ENCODE data around the gene SUCLG2. TPM values are rescaled to one million over a fixed set of nuclear protein-coding genes. Genes with fewer than 3 reads are reported as not detected.

Gene SUCLG2
- total RNA-seq, 2 donors from 2014 or later: 42.0 to 50.4 TPM

- intact Hi-C loops (cut with DNase I): no loop called here
- Histone ChIP-seq H3K36me3 (replicated peaks in 1 of 2; ENCODE audit: insufficient read depth in 1 of 2, low read depth in 2 of 2) (no peaks in the 10 kb centered on the region), H3K4me3 (no peak overlapping the region), H3K9me3 (no peaks in the 10 kb centered on the region), H3K27ac (no peak overlapping the region), H3K27me3 (no peaks in the 10 kb centered on the region), H3K4me1 (no peaks in the 10 kb centered on the region)
- ATAC-seq (no peak), DNase-seq (no peak)
- TF ChIP-seq POLR2A (IDR thresholded peaks at IDR 0.05): no peak
- TF ChIP-seq, protein P1, sequence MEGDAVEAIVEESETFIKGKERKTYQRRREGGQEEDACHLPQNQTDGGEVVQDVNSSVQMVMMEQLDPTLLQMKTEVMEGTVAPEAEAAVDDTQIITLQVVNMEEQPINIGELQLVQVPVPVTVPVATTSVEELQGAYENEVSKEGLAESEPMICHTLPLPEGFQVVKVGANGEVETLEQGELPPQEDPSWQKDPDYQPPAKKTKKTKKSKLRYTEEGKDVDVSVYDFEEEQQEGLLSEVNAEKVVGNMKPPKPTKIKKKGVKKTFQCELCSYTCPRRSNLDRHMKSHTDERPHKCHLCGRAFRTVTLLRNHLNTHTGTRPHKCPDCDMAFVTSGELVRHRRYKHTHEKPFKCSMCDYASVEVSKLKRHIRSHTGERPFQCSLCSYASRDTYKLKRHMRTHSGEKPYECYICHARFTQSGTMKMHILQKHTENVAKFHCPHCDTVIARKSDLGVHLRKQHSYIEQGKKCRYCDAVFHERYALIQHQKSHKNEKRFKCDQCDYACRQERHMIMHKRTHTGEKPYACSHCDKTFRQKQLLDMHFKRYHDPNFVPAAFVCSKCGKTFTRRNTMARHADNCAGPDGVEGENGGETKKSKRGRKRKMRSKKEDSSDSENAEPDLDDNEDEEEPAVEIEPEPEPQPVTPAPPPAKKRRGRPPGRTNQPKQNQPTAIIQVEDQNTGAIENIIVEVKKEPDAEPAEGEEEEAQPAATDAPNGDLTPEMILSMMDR (IDR thresholded peaks at IDR 0.05): no peak
- WGBS, 2 donors: 71 to 80% methylated on average over 1 of the region's 1 CpG
These were observed 31.1 kb upstream of the SUCLG2 start for GRCh38 chr3:67685499-67685898.

GRCh38 chr3:67684211-67684610 is 29.8 kb upstream of the SUCLG2 start:
- H3K27me3 ChIP-seq: no peaks in the 10 kb centered on the region
- intact Hi-C loops (cut with DNase I): no loop called here
- DNase-seq (no peak), ATAC-seq (no peak)
- H3K4me1 ChIP-seq: no peaks in the 10 kb centered on the region
- H3K4me3 ChIP-seq: no peak overlapping the region
- no peaks in the 10 kb centered on the region for H3K36me3 ChIP-seq (replicated peaks in 1 of 2; ENCODE audit: insufficient read depth in 1 of 2, low read depth in 2 of 2)
- TF ChIP-seq, protein P1 (IDR thresholded peaks at IDR 0.05): no peak
- TF ChIP-seq POLR2A (IDR thresholded peaks at IDR 0.05): no peak
- no peak overlapping the region for H3K27ac ChIP-seq
- WGBS, 2 donors: 91 to 92% methylated on average over 3 of the region's 3 CpGs
- H3K9me3 ChIP-seq: no peaks in the 10 kb centered on the region

DNA sequence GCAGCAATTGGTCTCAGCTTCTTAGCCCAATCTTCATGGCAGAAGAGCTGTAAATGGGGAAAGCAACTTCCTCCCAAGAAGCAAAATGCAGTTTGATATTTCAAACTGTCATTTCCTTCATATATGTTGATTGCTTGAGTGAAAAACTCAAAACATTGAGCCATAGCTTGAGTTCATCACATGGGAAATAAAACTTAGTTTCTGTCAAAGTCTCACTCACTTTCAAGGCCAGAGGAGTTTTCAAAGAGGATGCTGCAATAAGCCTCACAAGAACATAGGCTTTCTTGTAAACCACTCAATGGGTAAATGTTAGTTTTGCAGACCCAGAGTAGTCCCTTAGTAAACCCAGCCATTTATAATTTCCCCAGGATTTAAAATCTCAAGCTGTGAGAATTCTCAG is 29.1 kb upstream of the SUCLG2 start:
- no peak for ATAC-seq
- no peak for DNase-seq
- TF ChIP-seq, protein P1 (IDR thresholded peaks at IDR 0.05): no peak
- no peak for TF ChIP-seq POLR2A (IDR thresholded peaks at IDR 0.05)
- H3K4me3 ChIP-seq: no peak overlapping the region
- H3K4me1 ChIP-seq: no peaks in the 10 kb centered on the region
- no peaks in the 10 kb centered on the region for H3K9me3 ChIP-seq
- H3K36me3 ChIP-seq (replicated peaks in 1 of 2; ENCODE audit: insufficient read depth in 1 of 2, low read depth in 2 of 2): no peaks in the 10 kb centered on the region
- H3K27me3 ChIP-seq: no peaks in the 10 kb centered on the region
- intact Hi-C loops (cut with DNase I): no loop called here
- no peak overlapping the region for H3K27ac ChIP-seq

GRCh38 chr3:67678665-67679064 is 24.3 kb upstream of the SUCLG2 start:
- Histone ChIP-seq H3K4me3 (no peak overlapping the region), H3K4me1 (no peaks in the 10 kb centered on the region), H3K27ac (no peak overlapping the region), H3K9me3 (no peaks in the 10 kb centered on the region), H3K36me3 (replicated peaks in 1 of 2; ENCODE audit: insufficient read depth in 1 of 2, low read depth in 2 of 2) (no peaks in the 10 kb centered on the region), H3K27me3 (no peaks in the 10 kb centered on the region)
- DNase-seq (no peak), ATAC-seq (no peak)
- TF ChIP-seq POLR2A (IDR thresholded peaks at IDR 0.05): no peak
- TF ChIP-seq, protein P1 (IDR thresholded peaks at IDR 0.05): no peak
- intact Hi-C loops (cut with DNase I): no loop called here

- no peaks in the 10 kb centered on the region for H3K4me1 ChIP-seq
- no peaks in the 10 kb centered on the region for H3K27me3 ChIP-seq
- intact Hi-C loops (cut with DNase I): no loop called here
- H3K36me3 ChIP-seq (replicated peaks in 1 of 2; ENCODE audit: insufficient read depth in 1 of 2, low read depth in 2 of 2): no peaks in the 10 kb centered on the region
- H3K4me3 ChIP-seq: no peak overlapping the region
- 90 to 94% methylated on average over 4 of the region's 4 CpGs for WGBS, 2 donors
- ATAC-seq (no peak), DNase-seq (no peak)
- no peaks in the 10 kb centered on the region for H3K9me3 ChIP-seq
- no peak overlapping the region for H3K27ac ChIP-seq
- TF ChIP-seq, protein P1 (IDR thresholded peaks at IDR 0.05): no peak
- no peak for TF ChIP-seq POLR2A (IDR thresholded peaks at IDR 0.05)
These were observed 19.6 kb upstream of the SUCLG2 start for GRCh38 chr3:67674055-67674454.

All from body of pancreas (tissue), 4 donors.